RKO (cell line): ENCODE measurements around the gene FOXA1.

Source experiments
- DNase-seq: peaks from one replicate; pipeline ENCODE4 v3.0.0-alpha.2; 2016; ENCODE audit warnings: low spot score

Gene FOXA1

GRCh38 chr14:37589715-37590427 lies 5.2 kb downstream of the FOXA1 start:
- peak; percentile 44 for DNase-seq

- DNase-seq, result peak; percentile 63
Measured at GRCh38 chr14:37588956-37589714, 5.9 kb downstream of the FOXA1 start.

- peak; percentile 58 for DNase-seq
Measured at GRCh38 chr14:37588667-37588955, 6.4 kb downstream of the FOXA1 start.

GRCh38 chr14:37587881-37588666 lies 7.0 kb downstream of the FOXA1 start:
- DNase-seq, result peak; percentile 49

GRCh38 chr14:37587131-37587803 lies 7.8 kb downstream of the FOXA1 start:
- no peak for DNase-seq

- no peak for DNase-seq
Measured at GRCh38 chr14:37586797-37587130, 8.3 kb downstream of the FOXA1 start.

- no peak for DNase-seq
Measured at GRCh38 chr14:37585971-37586796, 8.9 kb downstream of the FOXA1 start.

GRCh38 chr14:37585101-37585511 lies 9.9 kb downstream of the FOXA1 start:
- no peak for DNase-seq

GRCh38 chr14:37584211-37585100 lies 10.6 kb downstream of the FOXA1 start:
- no peak for DNase-seq

- DNase-seq, result peak; percentile 31
Measured at GRCh38 chr14:37583358-37584210, 11.5 kb downstream of the FOXA1 start.

- no peak for DNase-seq
Measured at GRCh38 chr14:37580146-37580545, 14.9 kb downstream of the FOXA1 start.

GRCh38 chr14:37579274-37579673 lies 15.8 kb downstream of the FOXA1 start:
- DNase-seq, result no peak

GRCh38 chr14:37573356-37573755 lies 21.7 kb downstream of the FOXA1 start:
- DNase-seq, result no peak

- no peak for DNase-seq
Measured at GRCh38 chr14:37571391-37571790, 23.7 kb downstream of the FOXA1 start.

- DNase-seq, result no peak
Measured at GRCh38 chr14:37569729-37570128, 25.3 kb downstream of the FOXA1 start.

- no peak for DNase-seq
Measured at GRCh38 chr14:37566811-37567371, 28.2 kb downstream of the FOXA1 start.

GRCh38 chr14:37565550-37565949 lies 29.5 kb downstream of the FOXA1 start:
- DNase-seq, result no peak

- DNase-seq, result no peak
Measured at GRCh38 chr14:37563189-37563588, 31.9 kb downstream of the FOXA1 start.

- DNase-seq, result no peak
Measured at GRCh38 chr14:37559386-37559785, 35.7 kb downstream of the FOXA1 start.
